Kidney (tissue), 14 donors: ENCODE data around the gene PRR33. TPM values are rescaled to one million over a fixed set of nuclear protein-coding genes. Genes with fewer than 3 reads are reported as not detected.

Experiments
- DNase-seq, 5 donors: peaks; one replicate each; pipeline ENCODE4 v3.0.0-alpha.2; 2013 to 2020
- FAIRE-seq: peaks from 2 replicates; lab custom pipeline; 2012; peaks lifted over from hg19 to GRCh38; lab: Jason Lieb, UNC
- H3K27ac ChIP-seq, 2 donors: one replicate each; pipeline ENCODE4 v1.7.0; 2013; ENCODE audit warnings: low read depth in 2 of 2, low read length in 2 of 2, inconsistent platforms in 1 of 2
- H3K27me3 ChIP-seq: one replicate; pipeline ENCODE4 v1.7.1; 2013; ENCODE audit warnings: low read length, inconsistent platforms; ENCODE audit not compliant: control insufficient read depth, insufficient read depth
- H3K36me3 ChIP-seq, 3 donors: one replicate each; pipeline versions ENCODE4 v1.7.0 to v1.7.1; 2013; ENCODE audit warnings: low read length in 3 of 3, control low read depth in 1 of 3, inconsistent platforms in 1 of 3; ENCODE audit not compliant: insufficient read depth in 3 of 3, control insufficient read depth in 2 of 3
- H3K4me1 ChIP-seq, 3 donors: one replicate each; pipeline versions ENCODE4 v1.7.0 to v1.7.1; 2013; ENCODE audit warnings: low read length in 3 of 3, inconsistent platforms in 1 of 3, low read depth in 1 of 3; ENCODE audit not compliant: control insufficient read depth in 2 of 3, insufficient read depth in 2 of 3
- H3K4me3 ChIP-seq, 3 donors: one replicate each; pipeline versions ENCODE4 v1.7.0 to v1.8.1; 2013; ENCODE audit warnings: low read length in 3 of 3, control low read depth in 1 of 3, inconsistent platforms in 1 of 3
- H3K9ac ChIP-seq, 3 donors: one replicate each; pipeline versions ENCODE4 v1.7.0 to v1.7.1; 2013; ENCODE audit warnings: low read length in 3 of 3, control low read depth in 1 of 3, inconsistent platforms in 1 of 3
- H3K9me3 ChIP-seq, 3 donors: one replicate each; pipeline versions ENCODE4 v1.7.0 to v1.7.1; 2013; ENCODE audit warnings: low read length in 3 of 3, control low read depth in 1 of 3, inconsistent platforms in 1 of 3; ENCODE audit not compliant: control insufficient read depth in 2 of 3, insufficient read depth in 1 of 3
- CTCF ChIP-seq: IDR thresholded peaks from 3 replicates; pipeline ENCODE4 v1.5.1; 2012; ENCODE audit warnings: mild to moderate bottlenecking, moderate library complexity, borderline replicate concordance; ENCODE audit not compliant: insufficient read depth; ENCODE audit errors: extremely low read depth
- intact Hi-C: fragments of 100-400 bp; cut with DNase I; formaldehyde crosslinking; loops from one replicate; pipeline ENCODE4 v1.11.1; 2022
- microRNA-seq: library from miRNA; unstranded; fragments of <30 nt; microRNA quantifications from one replicate; pipeline ENCODE4 v1.2.0, GENCODE V29; 2020
- polyA plus RNA-seq: library from polyadenylated mRNA; stranded (reverse); fragments of 350-450 nt; fragmentation: Illumina TruSeq; extraction: RNeasy Lipid Tissue Mini Kit (QIAGEN cat#74804); gene quantifications from one replicate; pipeline ENCODE4 v1.2.3, GENCODE V29; 2014; ENCODE audit warnings: low read depth, low replicate concordance; ENCODE audit not compliant: insufficient read depth
- total RNA-seq: library from RNA; stranded (reverse); fragmentation: NEBNext Ultra II Directional; extraction: Animal tissue kit (Norgen Biotek cat#: 25700); gene quantifications from one replicate; pipeline ENCODE4 v1.2.1, GENCODE V29; 2021
- donor health status: control.
- donor health status: control.
- donor health status: control.
- donor health status: control.
- donor health status: control.
- donor health status: DM: yes; HTN: yes; CAD: no.
- donor health status: Normal renal cell carcinoma (clear cell type).

Gene PRR33
- total and polyA plus RNA-seq, 2 donors from 2014 or later: not detected

GRCh38 chr11:1839204-1839923 lies 52.3 kb downstream of the PRR33 start:
- no peak for FAIRE-seq
- peaks cover 0 to 11% (median 0%) of the 10 kb centered on the region in 3 donors for H3K4me1 ChIP-seq

GRCh38 chr11:1838426-1839144 lies 53.1 kb downstream of the PRR33 start, which contains the start of gene TNNI2:
TSS of gene TNNI2 (plus strand) at chr11:1838981. CDS start at chr11:1839697, 716 bp downstream.
- DNase-seq: peak in 1 of 5 donors; percentile 74
- H3K27ac ChIP-seq: no peak within 1 kb of the TSS
- no peak within 1 kb of the TSS for H3K4me3 ChIP-seq
- TF ChIP-seq CTCF: no peak
- no peaks in the 10 kb centered on the region for H3K27me3 ChIP-seq
- H3K4me1 ChIP-seq: peaks cover 0 to 8% (median 0%) of the 10 kb centered on the region in 3 donors
- H3K9ac ChIP-seq: no peak within 1 kb of the TSS
- H3K9me3 ChIP-seq: no peaks in the 10 kb centered on the region
- FAIRE-seq: no peak
- intact Hi-C loops: loop anchor here (10.0 kb wide), 1 partner anchor 316 kb away; no protein-coding TSS in a partner anchor
- H3K36me3 ChIP-seq: no peaks in the 10 kb centered on the region

More at GRCh38 chr11:1839204-1839923, 52.3 kb downstream of the PRR33 start:
- intact Hi-C loops: loop anchor here (10.0 kb wide), 1 partner anchor 315 kb away; no protein-coding TSS in a partner anchor
- Histone ChIP-seq H3K9me3 (no peaks in the 10 kb centered on the region), H3K9ac (no peak overlapping the region), H3K27ac (no peak overlapping the region), H3K27me3 (no peaks in the 10 kb centered on the region), H3K4me3 (no peak overlapping the region), H3K36me3 (no peaks in the 10 kb centered on the region)
- TF ChIP-seq CTCF: no peak
- DNase-seq: no peak

Small RNA genes within 50 kb of the gene (microRNA-seq; reads per million reads assigned to microRNA genes)
- gene MIR4298: not detected
- gene MIR7847: not detected

Other genes starting within 250 kb of the PRR33 start
- not detected for gene KRTAP5-6, start 194.7 kb downstream of the PRR33 start, total RNA-seq
- gene KRTAP5-6, start 194.7 kb downstream of the PRR33 start, polyA plus RNA-seq: not detected
- gene IFITM10, start 141.3 kb downstream of the PRR33 start, total RNA-seq: 6.4 TPM
- gene IFITM10, start 141.3 kb downstream of the PRR33 start, polyA plus RNA-seq: 2.3 TPM
- gene CTSD, start 128.0 kb downstream of the PRR33 start, total RNA-seq: 2,183 TPM
- 2,764 TPM for gene CTSD, start 128.0 kb downstream of the PRR33 start, polyA plus RNA-seq
- gene SYT8, start 56.9 kb downstream of the PRR33 start, total RNA-seq: 1.7 TPM
- gene SYT8, start 56.9 kb downstream of the PRR33 start, polyA plus RNA-seq: 1.2 TPM
- 1.3 TPM for gene TNNI2, start 52.9 kb downstream of the PRR33 start, total RNA-seq
- not detected for gene TNNI2, start 52.9 kb downstream of the PRR33 start, polyA plus RNA-seq
- 26.1 TPM for gene LSP1, start 38.8 kb downstream of the PRR33 start, total RNA-seq
- 8.4 TPM for gene LSP1, start 38.8 kb downstream of the PRR33 start, polyA plus RNA-seq
- 0.60 TPM for gene TNNT3, start 27.8 kb upstream of the PRR33 start, total RNA-seq
- not detected for gene TNNT3, start 27.8 kb upstream of the PRR33 start, polyA plus RNA-seq
- 45.9 TPM for gene MRPL23, start 55.4 kb upstream of the PRR33 start, total RNA-seq
- gene MRPL23, start 55.4 kb upstream of the PRR33 start, polyA plus RNA-seq: 183 TPM
- gene H19, start 105.9 kb upstream of the PRR33 start, total RNA-seq: 53.8 TPM
- gene H19, start 105.9 kb upstream of the PRR33 start, polyA plus RNA-seq: 140 TPM
- gene IGF2, start 247.5 kb upstream of the PRR33 start, total RNA-seq: 30.5 TPM
- 10.2 TPM for gene IGF2, start 247.5 kb upstream of the PRR33 start, polyA plus RNA-seq